ENCODE measurements around the gene SLC34A2.

DNA sequence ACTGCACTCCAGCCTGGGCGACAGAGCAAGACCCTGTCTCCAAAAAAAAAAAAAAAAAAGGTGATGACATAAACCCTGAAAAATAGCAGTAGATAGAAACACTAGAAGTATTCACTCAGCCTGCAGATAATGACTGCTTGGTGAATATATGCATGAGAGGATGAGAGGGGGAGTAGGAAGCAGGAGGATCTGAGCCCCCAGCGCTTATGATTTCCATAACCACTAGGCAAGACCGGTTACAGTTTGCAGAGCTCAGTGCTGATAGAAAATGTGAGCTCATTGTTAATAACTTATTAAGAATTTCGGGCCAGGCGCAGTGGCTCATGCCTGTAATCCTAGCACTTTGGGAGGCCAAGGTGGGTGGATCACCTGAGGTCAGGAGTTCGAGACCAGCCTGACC lies 40.8 kb upstream of the SLC34A2 start:
- TF ChIP-seq POLR2A (IDR thresholded peaks at IDR 0.05; ENCODE audit: low read depth, low read length) (no peak), POLR2AphosphoS5 (IDR thresholded peaks at IDR 0.05; ENCODE audit: low read depth, low read length) (no peak), TAF1 (IDR thresholded peaks at IDR 0.05; ENCODE audit: low read depth, low read length) (no peak), POU2F2 (IDR thresholded peaks at IDR 0.05; ENCODE audit: low read depth, low read length) (no peak), PAX5 (IDR thresholded peaks at IDR 0.05; ENCODE audit: insufficient read depth, low read length, severe bottlenecking) (no peak), SPI1 (IDR thresholded peaks at IDR 0.05; ENCODE audit: low read depth, low read length) (no peak)

Measured in GM12891 (cell line).